IMR-90 (cell line): ENCODE measurements around the gene WDR89. TPM values are rescaled to one million over a fixed set of nuclear protein-coding genes. Genes with fewer than 3 reads are reported as not detected.

Experiments used
- ATAC-seq: fragments of 200-7000 bp; cut with Tn5 transposase; 2 replicates; pipeline ENCODE4 v1.9.1; 2020; ENCODE audit warnings: low read depth, mild to moderate bottlenecking, moderate library complexity
- BruUV-seq: library from RNA; stranded (reverse); fragments of 400-500 nt; replicated peaks from 2 replicates; lab custom pipeline; 2021; lab: Mats Ljungman, UMichigan
- CTCF ChIA-PET: fragments of 300-600 bp; formaldehyde crosslinking; extraction: SDS; loops from one replicate; lab custom pipeline; 2021; ENCODE audit warnings: antibody characterized with exemption; lab: Yijun Ruan, JAX
- POLR2A ChIA-PET: fragments of 300-600 bp; sonication (Branson Sonifier 250); formaldehyde crosslinking; loops from one replicate; lab custom pipeline; 2022; ENCODE audit warnings: antibody characterized with exemption; ENCODE audit not compliant: unreplicated experiment; lab: Charles Lee
- DNase-seq: peaks from one replicate; pipeline ENCODE4 v3.0.0; 2013
- H2AFZ ChIP-seq: replicated peaks from 2 replicates; pipeline ENCODE3; 2013; ENCODE audit warnings: low read length, mild to moderate bottlenecking; ENCODE audit not compliant: poor library complexity
- H2AK5ac ChIP-seq: 2 replicates; pipeline ENCODE4 v1.6.1; 2013; ENCODE audit warnings: low read depth, low read length, inconsistent platforms
- H2AK9ac ChIP-seq: replicated peaks from 2 replicates; pipeline ENCODE3; 2013; ENCODE audit warnings: mild to moderate bottlenecking, low read depth, low read length, moderate library complexity; ENCODE audit not compliant: poor library complexity
- H2BK120ac ChIP-seq: 2 replicates; pipeline ENCODE4 v1.6.1; 2013; ENCODE audit warnings: low read depth, low read length, inconsistent platforms
- H2BK15ac ChIP-seq: 3 replicates; pipeline ENCODE4 v1.6.1; 2013; ENCODE audit warnings: low read depth, low read length, inconsistent platforms
- H2BK20ac ChIP-seq: 2 replicates; pipeline ENCODE4 v1.6.1; 2013; ENCODE audit warnings: low read depth, mild to moderate bottlenecking, inconsistent platforms, low read length, moderate library complexity
- H2BK5ac ChIP-seq: 2 replicates; pipeline ENCODE4 v1.6.1; 2013; ENCODE audit warnings: mild to moderate bottlenecking, low read depth, low read length, inconsistent platforms; ENCODE audit not compliant: poor library complexity, severe bottlenecking
- H3K14ac ChIP-seq: replicated peaks from 2 replicates; pipeline ENCODE4 v1.6.1; 2013; ENCODE audit warnings: low read depth, low read length, inconsistent platforms
- H3K18ac ChIP-seq: 2 replicates; pipeline ENCODE4 v1.6.1; 2013; ENCODE audit warnings: low read depth, low read length, control low read depth
- H3K23ac ChIP-seq: 2 replicates; pipeline ENCODE4 v1.6.1; 2013; ENCODE audit warnings: low read depth, low read length, inconsistent platforms
- H3K27ac ChIP-seq: 2 replicates; pipeline ENCODE4 v1.5.1; 2013; ENCODE audit warnings: mild to moderate bottlenecking, control low read depth, low read length; ENCODE audit not compliant: insufficient read depth
- H3K27me3 ChIP-seq: 2 replicates; pipeline ENCODE4 v1.6.1; 2013; ENCODE audit warnings: low read length; ENCODE audit not compliant: control insufficient read depth, insufficient read depth
- H3K36me3 ChIP-seq: 2 replicates; pipeline ENCODE4 v1.6.1; 2013; ENCODE audit warnings: low read length, mixed read lengths; ENCODE audit not compliant: control insufficient read depth, insufficient read depth
- H3K4ac ChIP-seq: 2 replicates; pipeline ENCODE4 v1.6.1; 2013; ENCODE audit warnings: low read depth, low read length, inconsistent platforms
- H3K4me1 ChIP-seq: 2 replicates; pipeline ENCODE4 v1.6.1; 2013; ENCODE audit warnings: low read length, mixed read lengths; ENCODE audit not compliant: control insufficient read depth, insufficient read depth
- H3K4me2 ChIP-seq: 2 replicates; pipeline ENCODE4 v1.6.1; 2013; ENCODE audit warnings: low read depth, mild to moderate bottlenecking, control low read depth, low read length, moderate library complexity
- H3K4me3 ChIP-seq: 2 replicates; pipeline ENCODE4 v1.5.1; 2013; ENCODE audit warnings: low read depth, mild to moderate bottlenecking, control low read depth, low read length, moderate library complexity; ENCODE audit not compliant: insufficient read depth
- H3K56ac ChIP-seq: 2 replicates; pipeline ENCODE4 v1.6.1; 2013; ENCODE audit warnings: low read length, inconsistent platforms; ENCODE audit not compliant: insufficient read depth; ENCODE audit errors: extremely low read depth
- H3K79me1 ChIP-seq, 2 experiments: 2 replicates each; pipeline ENCODE4 v1.6.1; 2013; ENCODE audit warnings: low read length in 2 of 2, inconsistent platforms in 1 of 2, low read depth in 1 of 2
- H3K9ac ChIP-seq: 2 replicates; pipeline ENCODE4 v1.6.1; 2013; ENCODE audit warnings: low read depth, low read length, control low read depth
- H3K9me1 ChIP-seq: 2 replicates; pipeline ENCODE4 v1.6.1; 2013; ENCODE audit warnings: low read length, inconsistent platforms; ENCODE audit not compliant: insufficient read depth
- H3K9me3 ChIP-seq: 2 replicates; pipeline ENCODE4 v1.6.1; 2013; ENCODE audit warnings: low read length; ENCODE audit not compliant: control insufficient read depth, insufficient read depth
- H4K20me1 ChIP-seq: 2 replicates; pipeline ENCODE4 v1.6.1; 2013; ENCODE audit warnings: low read length, inconsistent platforms; ENCODE audit not compliant: insufficient read depth
- H4K5ac ChIP-seq: 2 replicates; pipeline ENCODE4 v1.6.1; 2013; ENCODE audit warnings: mild to moderate bottlenecking, low read depth, low read length, control low read depth
- H4K8ac ChIP-seq, 2 experiments: 2 replicates each; pipeline ENCODE4 v1.6.1; 2013; ENCODE audit warnings: low read depth in 2 of 2, low read length in 2 of 2, control low read depth in 1 of 2, inconsistent platforms in 1 of 2
- H4K91ac ChIP-seq: 2 replicates; pipeline ENCODE4 v1.6.1; 2013; ENCODE audit warnings: low read depth, low read length, inconsistent platforms; ENCODE audit not compliant: insufficient read depth
- MXI1 ChIP-seq: IDR thresholded peaks from 2 replicates; pipeline ENCODE4 v1.6.1; 2012; ENCODE audit warnings: low read depth, mild to moderate bottlenecking, low read length, moderate library complexity, borderline replicate concordance
- POLR2A ChIP-seq: IDR thresholded peaks from 2 replicates; pipeline ENCODE4 v1.6.1; 2012; ENCODE audit warnings: mild to moderate bottlenecking, low read depth, low read length
- WGBS, 2 experiments: methylation state at CpG; one replicate each; pipeline versions ENCODE4 v1.1.5 to v1.1.7; 2013; ENCODE audit warnings: missing lambda C conversion rate in 2 of 2; ENCODE audit not compliant: insufficient read length in 1 of 2; ENCODE audit errors: extremely low coverage in 2 of 2; 5-methylcytosine and 5-hydroxymethylcytosine counted together
- dilution Hi-C: fragments of 300-500 bp; cut with HindIII; formaldehyde crosslinking; loops from one replicate; pipeline ENCODE4 v1.14.3; 2018; ENCODE audit warnings: low sequenced_read_pairs; ENCODE audit not compliant: unreplicated experiment
- in situ Hi-C: fragments of 300-500 bp; cut with MboI; formaldehyde crosslinking; loops from 3 replicates; pipeline ENCODE4 v1.14.3; 2019; ENCODE audit warnings: low sequenced_read_pairs, inconsistent platforms, mixed read lengths
- intact Hi-C: fragments of 100-400 bp; cut with micrococcal nuclease; formaldehyde crosslinking; loops from 2 replicates; pipeline ENCODE4 v1.10.0; 2022
- polyA plus RNA-seq, 3 experiments: library from polyadenylated mRNA; depleted of rRNA; stranded (reverse); fragments of >200 nt; gene quantifications; 2 replicates each; pipeline ENCODE4 v1.2.3, GENCODE V29; 2012; ENCODE audit warnings: low replicate concordance in 1 of 3
- total RNA-seq: library from RNA; depleted of rRNA; stranded (reverse); fragments of >200 nt; gene quantifications from 2 replicates; pipeline ENCODE4 v1.2.3, GENCODE V29; 2012

WDR89 gene
- total and polyA plus RNA-seq, 2 of the 4 experiments (the other 2 are of a cell fraction) = 4.3 to 10.2 TPM

- in situ Hi-C loops = no loop called here
- Histone ChIP-seq H3K9me1 (peaks cover 5% of the 10 kb centered on the region; the same call in 1 of the 2 replicates), H2BK120ac (peak overlapping the region; percentile 66; the same call in 1 of the 2 replicates), H3K4me3 (peak overlapping the region; percentile 59), H3K4ac (peak overlapping the region; percentile 78), H4K20me1 (peaks cover 3% of the 10 kb centered on the region; the same call in 1 of the 2 replicates), H3K27me3 (no peaks in the 10 kb centered on the region), H2AK9ac (peak overlapping the region; percentile 69), H2BK20ac (no peak overlapping the region), H2BK5ac (peak overlapping the region; percentile 94), H3K14ac (peak overlapping the region; percentile 95), H4K91ac (peak overlapping the region; percentile 69), H3K36me3 (no peaks in the 10 kb centered on the region), H3K9me3 (no peaks in the 10 kb centered on the region), H3K27ac (peak overlapping the region; percentile 68), H3K4me1 (no peaks in the 10 kb centered on the region), H3K18ac (peak overlapping the region; percentile 67), H2AFZ (peak overlapping the region; percentile 96), H3K23ac (peak overlapping the region; percentile 90), H2AK5ac (no peak overlapping the region), H3K4me2 (peak overlapping the region; percentile 89), H3K9ac (peak overlapping the region; percentile 78), H2BK15ac (peak overlapping the region; percentile 40; the same call in 1 of the 3 replicates), H3K79me1 (peaks cover 7 to 22% of the 10 kb centered on the region in 2 experiments; a peak in 2 of 4 replicates), H3K56ac (peak overlapping the region; percentile 93), H4K5ac (peak overlapping the region; percentile 84), H4K8ac (peak overlapping the region; percentile 62 to 93)
- dilution Hi-C loops = no loop called here
- BruUV-seq = no TSS peak
- TF ChIP-seq POLR2A (no peak), MXI1 (peak; percentile 5; the same call in 1 of the 2 replicates)
- CTCF ChIA-PET = interaction anchor here (1.1 to 1.7 kb wide), 4 partner anchors 90 to 661 kb away, joined by 3 to 5 read pairs (median 4); no protein-coding TSS in a partner anchor
- DNase-seq (peak; percentile 96), ATAC-seq (peak; percentile 80)
- 0% methylated on average over 2 of the region's 12 CpGs; no CpG with 5 or more reads in 1 of the 2 experiments for WGBS, 2 experiments
- intact Hi-C loops = no loop called here
- POLR2A ChIA-PET = interaction anchor here (0.5 to 0.7 kb wide), 4 partner anchors 11 to 323 kb away, joined by 3 to 9 read pairs (median 3); no protein-coding TSS in a partner anchor
Measured at GRCh38 chr14:63642229-63642611, 549 bp upstream of the WDR89 start.
